HG03097 (cell line): ENCODE measurements around the gene SFMBT2.

Experiments used
- ATAC-seq: cut with Tn5 transposase; IDR thresholded peaks from one replicate; pipeline ENCODE4 v1.9.1; 2021; ENCODE audit not compliant: unreplicated experiment, low FRiP score

SFMBT2 gene

DNA sequence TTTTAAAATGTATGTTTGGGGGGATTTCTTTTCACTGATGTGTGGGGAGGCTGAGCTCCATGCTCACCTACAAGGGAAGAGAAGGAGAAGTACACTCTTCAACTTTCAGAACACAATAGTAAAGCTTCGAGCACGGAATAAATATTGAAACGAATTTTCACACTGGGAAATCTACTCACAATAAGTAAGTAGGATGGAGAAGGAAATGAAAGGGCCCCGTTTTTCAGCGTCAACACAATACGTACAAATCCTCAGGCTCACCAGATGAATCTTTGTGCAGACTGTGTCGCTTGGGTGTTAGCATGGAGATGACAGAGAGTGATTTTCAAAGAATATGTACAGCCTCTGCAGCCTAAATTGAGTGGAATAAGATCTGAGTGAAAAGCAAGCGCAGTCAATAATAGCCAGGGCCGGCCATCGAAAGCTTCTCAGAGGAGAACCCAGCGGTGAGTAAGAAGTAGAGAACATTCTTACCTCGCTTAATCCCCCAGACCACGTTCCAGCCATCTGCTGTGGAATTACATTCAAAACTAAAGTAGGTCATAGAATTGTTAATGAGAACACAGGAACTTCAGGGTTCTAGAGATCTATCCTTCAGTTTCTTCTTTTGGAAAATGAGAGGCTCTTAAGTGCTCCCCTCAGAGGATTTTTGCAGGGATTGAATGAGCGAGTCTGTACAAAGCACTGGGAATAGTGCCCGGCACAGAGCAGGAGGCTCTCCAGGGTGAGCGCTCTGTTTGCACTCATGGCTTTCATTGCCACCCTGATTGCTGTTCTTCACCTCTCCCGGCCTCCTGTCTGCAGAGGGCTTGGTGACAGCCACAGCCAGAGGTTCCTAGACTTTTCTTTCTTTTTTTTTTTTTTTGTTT, 292.8 kb downstream of the SFMBT2 start:
- ATAC-seq, result no peak

DNA sequence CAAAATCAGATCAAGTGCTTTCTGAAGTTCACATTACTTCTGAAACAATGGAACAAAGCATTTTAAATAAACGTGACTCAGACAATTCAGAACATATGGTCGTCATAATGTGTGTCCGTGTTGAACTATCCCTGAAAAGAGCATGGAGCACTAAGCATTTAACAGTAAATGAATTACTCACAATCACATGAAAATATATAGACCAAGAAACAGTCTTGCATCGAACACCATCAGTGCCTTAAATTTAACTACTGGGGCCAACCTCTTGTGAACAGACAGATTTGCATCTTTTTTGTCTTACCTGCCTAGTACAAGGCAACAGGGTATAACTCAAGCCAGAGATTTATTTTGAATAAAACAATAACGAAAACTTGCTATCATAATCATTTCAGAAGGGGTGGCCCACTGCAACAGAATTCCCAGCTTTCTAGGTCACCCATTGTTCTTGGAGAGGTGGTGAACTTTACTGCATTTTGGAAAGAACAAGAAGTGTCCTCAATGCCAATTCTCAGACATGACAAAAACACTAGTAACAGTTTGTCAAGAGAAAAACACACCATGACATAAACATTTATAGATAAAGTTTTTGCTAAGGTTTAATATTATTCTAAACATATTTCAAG, 293.5 kb downstream of the SFMBT2 start:
- ATAC-seq, result no peak

DNA sequence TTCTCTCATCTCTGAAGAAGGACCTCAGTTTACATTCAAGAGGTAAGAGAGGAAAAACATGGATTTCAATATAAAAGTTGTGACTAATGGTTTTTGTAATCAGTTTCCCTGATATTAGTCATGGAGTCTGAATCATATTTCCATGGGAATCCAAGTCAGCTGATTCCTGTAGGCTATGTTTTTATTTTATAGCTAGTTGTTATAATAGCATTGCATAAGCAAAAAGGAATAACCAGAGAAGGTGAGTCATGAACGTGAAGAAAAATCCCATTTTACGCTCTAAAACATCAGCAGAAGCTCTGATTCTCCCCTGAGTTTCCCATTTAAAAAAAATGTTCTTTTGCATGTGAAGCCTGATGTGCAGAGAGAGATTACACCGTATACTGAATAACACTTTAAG, 299.3 kb downstream of the SFMBT2 start:
- ATAC-seq, result no peak

DNA sequence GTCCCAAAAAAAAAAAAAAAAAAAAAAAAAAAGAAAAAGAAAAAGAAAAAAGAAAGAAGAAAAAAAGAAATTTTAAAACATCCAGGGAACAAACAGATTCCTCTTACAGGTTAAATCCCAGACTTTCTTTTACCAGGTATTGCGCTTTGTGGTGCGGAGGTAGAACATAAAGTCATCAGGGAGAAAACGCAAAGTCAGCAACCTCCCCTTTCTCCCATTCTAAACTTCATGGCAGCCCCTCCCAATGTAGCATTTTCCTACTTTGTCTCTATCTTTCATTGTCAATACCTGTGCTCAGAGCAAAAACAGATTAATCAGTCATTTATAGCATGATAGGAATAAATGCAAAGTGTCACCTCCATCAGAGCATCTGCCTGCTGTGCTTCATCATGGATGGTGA, 299.7 kb downstream of the SFMBT2 start:
- no peak for ATAC-seq
